B cell (primary cell): ENCODE measurements around the gene PTPN1. TPM values are rescaled to one million over a fixed set of nuclear protein-coding genes. Genes with fewer than 3 reads are reported as not detected.

Source experiments
- ATAC-seq: fragments of 200-7000 bp; cut with Tn5 transposase; one replicate; pipeline ENCODE4 v1.10.0; 2021; ENCODE audit warnings: low read depth, mild to moderate bottlenecking, moderate number of reproducible peaks, moderate library complexity
- CTCF ChIA-PET: fragments of 350-600 bp; sonication (Branson Sonifier 250); formaldehyde crosslinking; loops from one replicate; lab custom pipeline; 2021; ENCODE audit warnings: antibody characterized with exemption, inconsistent platforms; lab: Charles Lee
- POLR2A ChIA-PET: fragments of 350-600 bp; sonication (Branson Sonifier 250); formaldehyde crosslinking; loops from one replicate; lab custom pipeline; 2021; ENCODE audit warnings: antibody characterized with exemption; lab: Charles Lee
- DNase-seq: peaks from one replicate; pipeline ENCODE4 v3.0.0; 2013
- H2AFZ ChIP-seq: 2 replicates; pipeline ENCODE4 v1.6.1; 2012; ENCODE audit warnings: mild to moderate bottlenecking, low read depth, low read length; ENCODE audit not compliant: insufficient read depth, poor library complexity, severe bottlenecking
- H3K27ac ChIP-seq, 2 donors: 1 replicate in 1 of 2; 2 replicates in 1 of 2; pipeline ENCODE4 v1.5.1; 2012 to 2013; ENCODE audit warnings: low read length in 2 of 2, mild to moderate bottlenecking in 2 of 2, moderate library complexity in 1 of 2
- H3K27me3 ChIP-seq, 4 experiments: fragments of 200-600 bp in 1 of 4; sonication (generic) in 1 of 4; replicated peaks in 1 of 4; 1 replicate in 2 of 4; 2 replicates in 2 of 4; pipeline versions ENCODE4 v1.6.1 to v1.7.0; 2013 to 2016; ENCODE audit warnings: low read length in 3 of 4, mild to moderate bottlenecking in 2 of 4, mixed read lengths in 1 of 4, moderate library complexity in 1 of 4; ENCODE audit not compliant: insufficient read depth in 4 of 4, control insufficient read depth in 3 of 4; ENCODE audit errors: control extremely low read depth in 1 of 4
- H3K36me3 ChIP-seq, 2 experiments: replicated peaks in 1 of 2; 1 replicate in 1 of 2; 2 replicates in 1 of 2; pipeline versions ENCODE4 v1.6.1 to v1.7.1; 2013; ENCODE audit warnings: low read length in 1 of 2; ENCODE audit not compliant: insufficient read depth in 2 of 2, control insufficient read depth in 1 of 2; ENCODE audit errors: control extremely low read depth in 1 of 2, extremely low read depth in 1 of 2
- H3K4me1 ChIP-seq, 2 donors: fragments of 200-600 bp in 1 of 2; sonication (generic) in 1 of 2; 1 replicate in 1 of 2; 2 replicates in 1 of 2; pipeline versions ENCODE4 v1.5.1 to v1.6.1; 2013 to 2017; ENCODE audit warnings: low read length in 2 of 2; ENCODE audit not compliant: control insufficient read depth in 2 of 2, insufficient read depth in 2 of 2
- H3K4me2 ChIP-seq: replicated peaks from 2 replicates; pipeline ENCODE3; 2012; ENCODE audit warnings: mild to moderate bottlenecking, low read depth, low read length; ENCODE audit not compliant: poor library complexity, severe bottlenecking
- H3K4me3 ChIP-seq, 5 experiments: fragments of 200-600 bp in 1 of 5; sonication (generic) in 1 of 5; 1 replicate in 3 of 5; 2 replicates in 2 of 5; pipeline versions ENCODE4 v1.5.1 to v1.7.0; 2011 to 2016; ENCODE audit warnings: low read length in 4 of 5, mild to moderate bottlenecking in 4 of 5, low read depth in 2 of 5, control low read depth in 1 of 5, moderate library complexity in 1 of 5; ENCODE audit not compliant: insufficient read depth in 1 of 5; ENCODE audit errors: control extremely low read depth in 1 of 5, extremely low read depth in 1 of 5
- H3K79me2 ChIP-seq: fragments of 200-600 bp; sonication (generic); one replicate; pipeline ENCODE4 v1.6.0; 2016; ENCODE audit warnings: low read length; ENCODE audit not compliant: control insufficient read depth, insufficient read depth
- H3K9ac ChIP-seq: fragments of 200-600 bp; sonication (generic); 2 replicates; pipeline ENCODE4 v1.6.1; 2017; ENCODE audit warnings: mild to moderate bottlenecking, low read length, moderate library complexity
- H3K9me3 ChIP-seq, 3 donors: one replicate each; pipeline versions ENCODE4 v1.6.1 to v1.7.1; 2013; ENCODE audit warnings: low read length in 2 of 3; ENCODE audit not compliant: control insufficient read depth in 2 of 3, insufficient read depth in 1 of 3; ENCODE audit errors: control extremely low read depth in 1 of 3
- H4K20me1 ChIP-seq: 2 replicates; pipeline ENCODE4 v1.6.0; 2012; ENCODE audit warnings: mild to moderate bottlenecking, low read length; ENCODE audit not compliant: insufficient read depth, control insufficient read depth, poor library complexity, severe bottlenecking
- H3K27ac Mint-ChIP-seq: one replicate; pipeline ENCODE4 v1.8.0; 2021; ENCODE audit warnings: mixed read lengths
- H3K27me3 Mint-ChIP-seq: one replicate; pipeline ENCODE4 v1.8.0; 2021; ENCODE audit warnings: mixed read lengths
- H3K4me1 Mint-ChIP-seq: one replicate; pipeline ENCODE4 v1.8.0; 2021; ENCODE audit warnings: mixed read lengths
- H3K4me3 Mint-ChIP-seq: one replicate; pipeline ENCODE4 v1.8.0; 2021; ENCODE audit warnings: mixed read lengths
- H3K9me3 Mint-ChIP-seq: one replicate; pipeline ENCODE4 v1.8.0; 2022; ENCODE audit warnings: mixed read lengths; ENCODE audit not compliant: insufficient read depth
- EZH2 ChIP-seq: IDR thresholded peaks from 2 replicates; pipeline ENCODE4 v1.6.1; 2012; ENCODE audit warnings: borderline replicate concordance, low read depth, mild to moderate bottlenecking, moderate library complexity, low read length; ENCODE audit not compliant: insufficient read depth, poor library complexity, severe bottlenecking
- WGBS: methylation state at CpG from one replicate; pipeline ENCODE4 v1.1.5; 2013; ENCODE audit warnings: missing lambda C conversion rate; ENCODE audit not compliant: insufficient coverage; 5-methylcytosine and 5-hydroxymethylcytosine counted together
- intact Hi-C: fragments of 100-400 bp; cut with micrococcal nuclease; formaldehyde crosslinking; loops from one replicate; pipeline ENCODE4 v1.10.0; 2022
- polyA plus RNA-seq: library from polyadenylated mRNA; depleted of rRNA; stranded (reverse); fragments of >200 nt; gene quantifications from 2 replicates; pipeline ENCODE4 v1.2.3, GENCODE V29; 2012
- total RNA-seq, 2 donors: library from RNA; stranded (reverse); fragments of 120-200 nt in 1 of 2; gene quantifications; 1 replicate in 1 of 2; 2 replicates in 1 of 2; pipeline versions ENCODE4 v1.2.3 to v1.2.4, GENCODE V29; 2013 to 2022
- TF ChIP-seq, protein P1 (sequence below): fragments of 200-600 bp; IDR thresholded peaks from one replicate; pipeline ENCODE4 v1.8.0; 2022; ENCODE audit warnings: antibody characterized with exemption, mild to moderate bottlenecking

Gene PTPN1
- total and polyA plus RNA-seq, 2 donors (not counting 1 experiment from before 2014, with no cell fraction given) = 77.4 to 134 TPM

DNA sequence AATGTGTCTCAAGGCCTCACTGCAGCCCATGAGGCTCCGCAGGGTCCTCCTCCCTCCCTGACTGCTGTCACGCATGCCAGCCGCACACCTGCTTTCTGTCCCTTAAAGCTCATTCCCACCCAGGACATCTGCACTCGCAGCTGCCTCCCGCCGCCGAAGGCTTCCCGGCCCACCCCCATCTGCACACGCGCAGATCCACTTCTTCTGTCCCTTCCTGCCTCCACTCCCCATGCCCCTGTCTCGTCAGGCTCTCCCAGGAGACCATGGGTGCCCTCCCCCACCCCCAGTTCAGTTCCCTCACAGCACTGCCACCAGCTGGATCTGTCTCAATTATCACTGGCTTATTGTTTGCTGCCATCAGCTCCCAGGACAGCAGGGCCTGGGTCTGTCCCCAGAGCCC, 118.1 kb downstream of the PTPN1 start:
- Histone ChIP-seq H3K9ac (no peak overlapping the region), H3K27me3 (peaks cover 0 to 6% (median 0%) of the 10 kb centered on the region in 4 experiments), H3K9me3 (no peaks in the 10 kb centered on the region), H4K20me1 (no peaks in the 10 kb centered on the region), H2AFZ (no peak overlapping the region), H3K79me2 (no peaks in the 10 kb centered on the region), H3K27ac (no peak overlapping the region), H3K4me2 (no peak overlapping the region), H3K36me3 (no peaks in the 10 kb centered on the region), H3K4me3 (no peak overlapping the region), H3K4me1 (no peaks in the 10 kb centered on the region)
- Mint-ChIP-seq H3K4me1 (no peaks in the 10 kb centered on the region), H3K4me3 (no peak overlapping the region), H3K9me3 (no peaks in the 10 kb centered on the region), H3K27ac (no peak overlapping the region), H3K27me3 (peaks cover 12% of the 10 kb centered on the region)
- ATAC-seq (no peak), DNase-seq (no peak)
- intact Hi-C loops = no loop called here
- no peak for TF ChIP-seq EZH2
- TF ChIP-seq, protein P1, sequence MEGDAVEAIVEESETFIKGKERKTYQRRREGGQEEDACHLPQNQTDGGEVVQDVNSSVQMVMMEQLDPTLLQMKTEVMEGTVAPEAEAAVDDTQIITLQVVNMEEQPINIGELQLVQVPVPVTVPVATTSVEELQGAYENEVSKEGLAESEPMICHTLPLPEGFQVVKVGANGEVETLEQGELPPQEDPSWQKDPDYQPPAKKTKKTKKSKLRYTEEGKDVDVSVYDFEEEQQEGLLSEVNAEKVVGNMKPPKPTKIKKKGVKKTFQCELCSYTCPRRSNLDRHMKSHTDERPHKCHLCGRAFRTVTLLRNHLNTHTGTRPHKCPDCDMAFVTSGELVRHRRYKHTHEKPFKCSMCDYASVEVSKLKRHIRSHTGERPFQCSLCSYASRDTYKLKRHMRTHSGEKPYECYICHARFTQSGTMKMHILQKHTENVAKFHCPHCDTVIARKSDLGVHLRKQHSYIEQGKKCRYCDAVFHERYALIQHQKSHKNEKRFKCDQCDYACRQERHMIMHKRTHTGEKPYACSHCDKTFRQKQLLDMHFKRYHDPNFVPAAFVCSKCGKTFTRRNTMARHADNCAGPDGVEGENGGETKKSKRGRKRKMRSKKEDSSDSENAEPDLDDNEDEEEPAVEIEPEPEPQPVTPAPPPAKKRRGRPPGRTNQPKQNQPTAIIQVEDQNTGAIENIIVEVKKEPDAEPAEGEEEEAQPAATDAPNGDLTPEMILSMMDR = no peak
- ChIA-PET POLR2A (no interaction called here), CTCF (interaction anchor here (1.6 kb wide), 1 partner anchor 9 kb away, joined by 5 read pairs; no protein-coding TSS in a partner anchor)
- 24% methylated on average over 11 of the region's 11 CpGs for WGBS

DNA sequence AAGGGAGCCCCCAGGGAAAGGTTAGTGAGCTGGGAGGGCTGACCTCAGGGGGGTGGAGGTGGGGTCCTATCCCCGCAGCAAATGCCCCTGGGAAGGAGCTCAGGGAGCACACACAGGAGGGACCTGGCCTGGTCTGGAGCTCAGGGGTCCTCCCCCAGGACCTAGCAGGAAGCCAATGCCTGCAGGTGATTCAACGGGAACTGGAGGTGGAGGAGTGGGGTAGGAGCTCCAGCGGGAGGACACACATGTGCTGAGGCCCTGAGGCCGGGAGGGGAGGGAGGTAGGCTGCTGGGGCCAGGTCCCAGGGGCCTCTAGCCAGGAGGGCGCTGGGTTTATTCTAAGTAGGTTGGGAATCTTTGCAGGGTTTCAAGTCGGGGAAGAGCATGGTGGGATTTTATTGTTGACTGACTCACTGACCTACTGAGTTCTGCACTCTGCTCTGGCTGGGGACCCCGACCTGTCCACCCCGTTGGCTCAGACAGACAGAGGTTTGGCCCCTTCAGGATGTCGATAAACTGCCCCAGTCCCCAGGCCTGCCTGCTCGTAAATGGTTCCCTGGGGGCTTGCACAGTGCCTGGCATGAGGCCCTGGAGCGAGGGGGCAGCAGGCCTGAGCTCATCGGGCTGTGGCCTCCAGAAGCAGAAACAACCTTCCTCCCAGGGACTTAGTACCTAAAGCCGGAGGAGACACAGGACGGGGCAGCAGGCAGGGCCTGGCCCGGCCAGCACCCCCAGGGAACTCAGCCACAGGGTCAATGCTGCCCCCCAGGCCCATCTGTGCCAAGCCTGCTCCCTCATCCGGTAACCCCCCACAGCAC, 118.9 kb downstream of the PTPN1 start:
- Histone ChIP-seq H3K4me3 (no peak overlapping the region), H3K36me3 (no peaks in the 10 kb centered on the region), H3K27ac (no peak overlapping the region), H3K9ac (no peak overlapping the region), H3K4me2 (no peak overlapping the region), H4K20me1 (no peaks in the 10 kb centered on the region), H3K9me3 (no peaks in the 10 kb centered on the region), H3K27me3 (peaks cover 0 to 6% (median 0%) of the 10 kb centered on the region in 4 experiments), H2AFZ (no peak overlapping the region), H3K4me1 (no peaks in the 10 kb centered on the region), H3K79me2 (no peaks in the 10 kb centered on the region)
- ChIA-PET POLR2A (no interaction called here), CTCF (interaction anchor here (0.7 to 1.6 kb wide), 2 partner anchors 8 to 442 kb away, joined by 3 to 5 read pairs; no protein-coding TSS in a partner anchor)
- H3K27ac Mint-ChIP-seq = no peak overlapping the region
- WGBS = 76% methylated on average over 16 of the region's 16 CpGs
- H3K9me3 Mint-ChIP-seq = no peaks in the 10 kb centered on the region
- no peaks in the 10 kb centered on the region for H3K4me1 Mint-ChIP-seq
- intact Hi-C loops = no loop called here
- TF ChIP-seq, protein P1 = no peak
- no peak for TF ChIP-seq EZH2
- H3K27me3 Mint-ChIP-seq = peaks cover 12% of the 10 kb centered on the region
- ATAC-seq (no peak), DNase-seq (no peak)
- no peak overlapping the region for H3K4me3 Mint-ChIP-seq
